Mesodermal cell (in vitro differentiated cells): ENCODE data around the gene TRABD.

Source experiments
- H3K27ac ChIP-seq: 2 replicates; pipeline ENCODE4 v1.7.0; 2013; ENCODE audit warnings: mild to moderate bottlenecking, low read depth, low read length, moderate library complexity; ENCODE audit not compliant: severe bottlenecking
- H3K36me3 ChIP-seq: 2 replicates; pipeline ENCODE4 v1.7.1; 2013; ENCODE audit warnings: mild to moderate bottlenecking, low read length, moderate library complexity; ENCODE audit not compliant: control insufficient read depth, insufficient read depth
- H3K4me1 ChIP-seq: one replicate; pipeline ENCODE4 v1.7.1; 2013; ENCODE audit warnings: mild to moderate bottlenecking, low read length; ENCODE audit not compliant: insufficient read depth, control insufficient read depth, poor library complexity, severe bottlenecking
- H3K4me3 ChIP-seq: 2 replicates; pipeline ENCODE4 v1.7.0; 2013; ENCODE audit warnings: low read length, control low read depth, mild to moderate bottlenecking; ENCODE audit not compliant: insufficient read depth, poor library complexity, severe bottlenecking; ENCODE audit errors: extremely low read depth
- H3K9me3 ChIP-seq: 2 replicates; pipeline ENCODE4 v1.7.1; 2013; ENCODE audit warnings: mild to moderate bottlenecking, low read length, moderate library complexity; ENCODE audit not compliant: control insufficient read depth
- WGBS, 2 experiments: methylation state at CpG; one replicate each; pipeline ENCODE4 v1.1.5; 2013; ENCODE audit warnings: missing lambda C conversion rate in 2 of 2; ENCODE audit not compliant: insufficient coverage in 2 of 2; 5-methylcytosine and 5-hydroxymethylcytosine counted together

Gene TRABD

GRCh38 chr22:50238755-50239154 is 53.0 kb downstream of the TRABD start:
- no peak overlapping the region for H3K4me3 ChIP-seq
- peaks cover 7% of the 10 kb centered on the region for H3K9me3 ChIP-seq
- WGBS, 2 experiments: 81 to 85% methylated on average over 7 to 9 of the region's 9 CpGs
- H3K4me1 ChIP-seq: peaks cover 9% of the 10 kb centered on the region
- H3K36me3 ChIP-seq: peaks cover 23% of the 10 kb centered on the region
- no peak overlapping the region for H3K27ac ChIP-seq

GRCh38 chr22:50242406-50242949 is 56.8 kb downstream of the TRABD start:
- peak overlapping the region; percentile 14 for H3K4me3 ChIP-seq
- no peaks in the 10 kb centered on the region for H3K9me3 ChIP-seq
- H3K4me1 ChIP-seq: peaks cover 11% of the 10 kb centered on the region
- H3K36me3 ChIP-seq: peaks cover 34% of the 10 kb centered on the region
- WGBS, 2 experiments: 84 to 89% methylated on average over 10 of the region's 14 CpGs
- H3K27ac ChIP-seq: no peak overlapping the region

DNA sequence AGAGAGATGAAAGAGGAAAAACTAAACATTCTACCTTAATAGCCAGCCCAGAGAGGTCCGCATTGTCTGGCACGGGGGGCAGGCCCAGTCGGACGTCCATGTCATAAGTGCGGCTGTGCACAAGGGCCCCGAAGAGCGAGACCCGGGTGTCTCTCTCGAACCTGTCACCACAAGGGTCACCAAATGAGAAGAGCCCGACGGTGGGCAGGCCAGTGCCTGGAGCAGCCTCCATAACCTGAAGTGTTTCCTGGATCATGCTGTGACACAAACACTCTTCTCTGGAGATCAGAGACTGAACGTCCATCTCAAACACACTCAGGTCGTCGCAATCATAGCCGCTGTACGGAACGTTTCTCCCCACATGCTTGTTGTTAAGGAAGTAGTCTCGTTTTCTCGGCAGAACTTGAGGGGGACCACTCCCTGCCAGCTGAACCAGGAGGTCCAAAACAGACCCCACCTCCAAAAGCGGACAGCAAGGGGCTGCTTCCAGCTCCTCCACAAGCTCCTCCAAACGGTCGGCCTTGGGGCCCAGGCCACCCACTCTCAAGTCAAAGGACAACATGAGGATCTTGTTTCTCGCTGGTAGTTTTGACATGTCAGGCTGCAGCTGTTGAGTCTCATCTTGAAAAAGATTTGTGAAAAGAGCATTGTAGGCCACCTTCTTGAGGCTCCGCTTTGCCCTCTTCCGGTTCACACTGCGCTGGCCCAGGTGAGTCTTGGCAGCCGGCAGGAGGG is 58.1 kb downstream of the TRABD start:
- Histone ChIP-seq H3K9me3 (no peaks in the 10 kb centered on the region), H3K36me3 (peaks cover 33% of the 10 kb centered on the region), H3K4me3 (peak overlapping the region; percentile 95), H3K27ac (no peak overlapping the region), H3K4me1 (peaks cover 11% of the 10 kb centered on the region)
- WGBS, 2 experiments: 53% methylated on average over 22 to 25 of the region's 27 CpGs

GRCh38 chr22:50244420-50245213 is 58.9 kb downstream of the TRABD start, which contains the start of gene TUBGCP6:
Gene TUBGCP6, minus strand, starts transcription at chr22:50245023. Its CDS starts 564 bp downstream, at chr22:50244459.
- no peaks in the 10 kb centered on the region for H3K9me3 ChIP-seq
- H3K27ac ChIP-seq: peak within 1 kb of the TSS; percentile 85
- 0 to 1% methylated on average over 71 to 72 of the region's 76 CpGs for WGBS, 2 experiments
- H3K4me1 ChIP-seq: peaks cover 11% of the 10 kb centered on the region
- peaks cover 29% of the 10 kb centered on the region for H3K36me3 ChIP-seq
- peak within 1 kb of the TSS; percentile 95 for H3K4me3 ChIP-seq

DNA sequence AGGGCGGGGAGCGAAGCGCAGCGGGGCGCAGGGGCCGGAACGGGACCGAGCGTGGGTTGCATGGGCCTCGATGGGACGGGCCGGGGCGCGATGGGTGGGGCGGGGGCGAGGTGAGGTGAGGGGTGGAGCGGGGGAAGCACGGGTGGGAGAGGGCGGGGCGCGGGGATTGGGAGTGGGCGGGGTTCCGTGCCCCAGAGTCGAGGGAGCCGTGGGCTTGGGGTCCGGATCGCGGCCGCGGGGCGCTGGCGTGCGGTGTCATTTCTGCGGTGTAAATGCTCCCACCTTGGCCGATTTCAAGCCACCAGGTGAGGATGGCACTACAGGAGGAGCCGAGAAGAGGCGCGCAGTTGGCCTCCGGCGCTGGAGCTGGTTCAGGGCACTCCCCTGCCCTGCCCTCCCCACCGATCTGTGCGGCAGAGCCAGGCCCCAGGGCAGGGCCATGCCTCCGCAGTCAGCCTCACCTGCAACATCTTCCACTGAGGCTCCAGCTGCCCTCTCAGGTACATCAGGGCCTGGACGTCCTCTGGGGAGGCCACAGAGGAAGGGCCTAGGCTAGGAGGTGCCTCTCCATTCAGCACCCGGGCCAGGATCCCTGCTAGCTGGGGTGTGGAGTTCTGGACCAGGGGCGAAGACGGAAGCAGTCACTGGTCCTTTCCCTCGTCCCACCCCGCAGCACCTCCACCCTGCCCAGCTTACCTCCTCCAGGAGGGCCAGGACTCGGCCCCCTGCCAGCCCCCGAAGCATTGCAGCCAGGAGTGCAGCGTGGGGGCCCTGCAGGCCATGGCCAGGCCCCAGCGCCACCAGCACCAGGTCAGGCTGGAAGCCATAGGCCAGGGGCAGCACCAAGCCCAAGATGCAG is 59.7 kb downstream of the TRABD start:
- WGBS, 2 experiments: 20 to 41% methylated on average over 21 to 39 of the region's 53 CpGs
- Histone ChIP-seq H3K4me1 (peaks cover 18% of the 10 kb centered on the region), H3K36me3 (peaks cover 21% of the 10 kb centered on the region), H3K4me3 (peak overlapping the region; percentile 95), H3K9me3 (no peaks in the 10 kb centered on the region), H3K27ac (peak overlapping the region; percentile 85)

GRCh38 chr22:50246242-50247175 is 60.8 kb downstream of the TRABD start:
- no peaks in the 10 kb centered on the region for H3K9me3 ChIP-seq
- peak overlapping the region; percentile 95 for H3K4me3 ChIP-seq
- peaks cover 21% of the 10 kb centered on the region for H3K36me3 ChIP-seq
- WGBS, 2 experiments: 86 to 89% methylated on average over 14 to 19 of the region's 20 CpGs
- H3K4me1 ChIP-seq: peaks cover 18% of the 10 kb centered on the region
- no peak overlapping the region for H3K27ac ChIP-seq

DNA sequence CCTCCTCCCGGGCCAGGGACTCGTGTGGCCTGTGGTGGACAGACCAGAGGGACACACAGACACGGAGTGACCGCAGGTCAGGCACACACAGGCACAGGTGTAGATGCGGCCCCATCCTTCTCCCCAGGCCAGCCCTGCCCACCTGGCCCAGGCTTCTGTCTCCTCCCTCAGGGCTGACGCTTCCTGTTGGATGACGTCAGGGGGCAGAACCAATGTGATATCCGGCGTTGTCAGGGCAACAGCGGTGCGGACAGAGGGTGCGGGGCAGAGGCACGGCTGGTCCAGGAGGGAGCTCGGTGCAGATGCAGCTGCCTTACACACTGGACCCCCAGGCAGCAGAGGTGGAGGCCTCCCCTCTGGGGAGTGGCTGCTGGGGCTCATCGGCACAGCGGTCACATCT is 62.0 kb downstream of the TRABD start:
- Histone ChIP-seq H3K4me3 (no peak overlapping the region), H3K9me3 (no peaks in the 10 kb centered on the region), H3K4me1 (peaks cover 14% of the 10 kb centered on the region), H3K36me3 (peaks cover 21% of the 10 kb centered on the region), H3K27ac (no peak overlapping the region)
- WGBS, 2 experiments: 64 to 71% methylated on average over 15 to 16 of the region's 16 CpGs

GRCh38 chr22:50248196-50249081 is 62.7 kb downstream of the TRABD start:
- peaks cover 21% of the 10 kb centered on the region for H3K36me3 ChIP-seq
- no peak overlapping the region for H3K4me3 ChIP-seq

More at GRCh38 chr22:50248196-50249081, 62.7 kb downstream of the TRABD start:
- WGBS, 2 experiments: 93 to 94% methylated on average over 7 to 26 of the region's 29 CpGs
- Histone ChIP-seq H3K27ac (no peak overlapping the region), H3K9me3 (no peaks in the 10 kb centered on the region), H3K4me1 (peaks cover 12% of the 10 kb centered on the region)
